Measurements from ENCODE around the gene FIS1.
"Not testable (repeated sequence)": the region's sequence is repeated elsewhere in the genome, so short reads cannot be mapped to it uniquely, and the experiment has no call there.

The FIS1 gene

DNA sequence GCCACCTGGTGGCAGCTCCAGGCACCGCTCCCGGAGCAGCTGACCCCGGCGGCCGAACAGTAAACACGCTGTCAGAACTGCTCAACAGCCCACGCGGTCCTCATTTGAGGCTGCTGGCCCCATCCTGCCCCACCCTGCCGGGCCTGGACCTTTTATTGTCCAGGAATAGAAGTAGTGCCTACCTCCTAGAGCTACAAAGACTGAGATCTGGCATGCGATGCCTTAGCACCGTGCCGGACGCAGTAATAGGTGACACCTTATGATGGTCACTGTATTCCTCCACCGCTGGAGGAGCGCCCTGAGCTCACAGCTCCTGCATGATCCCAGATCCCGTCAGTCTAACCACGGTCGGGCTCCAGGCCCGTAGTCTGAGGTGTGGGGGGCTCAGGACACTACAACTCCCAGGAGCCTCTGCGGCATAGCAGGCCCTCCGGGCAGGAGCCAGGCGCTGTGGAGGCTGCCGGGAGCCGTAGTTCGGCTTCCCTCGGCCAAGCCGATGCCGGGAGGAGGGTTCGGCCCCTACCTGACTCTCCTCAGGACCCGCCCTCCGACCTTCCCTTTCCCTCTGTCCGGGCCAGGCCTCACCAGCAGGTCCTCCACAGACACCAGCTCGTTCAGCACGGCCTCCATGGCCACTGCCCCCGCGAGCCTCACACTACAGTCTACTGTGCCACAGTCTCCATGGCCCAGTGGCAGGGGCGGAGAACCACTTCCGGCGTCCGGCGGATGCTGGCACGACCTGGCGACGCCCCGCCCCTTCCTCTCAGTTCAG, at the start of gene FIS1:
TSS of gene FIS1 (minus strand) at position 707 of the 772 bp plus-strand sequence. CDS start at position 630, 77 bp downstream.
- peak within 1 kb of the TSS; percentile 79 for H3K27ac ChIP-seq
- TF ChIP-seq, protein P1, sequence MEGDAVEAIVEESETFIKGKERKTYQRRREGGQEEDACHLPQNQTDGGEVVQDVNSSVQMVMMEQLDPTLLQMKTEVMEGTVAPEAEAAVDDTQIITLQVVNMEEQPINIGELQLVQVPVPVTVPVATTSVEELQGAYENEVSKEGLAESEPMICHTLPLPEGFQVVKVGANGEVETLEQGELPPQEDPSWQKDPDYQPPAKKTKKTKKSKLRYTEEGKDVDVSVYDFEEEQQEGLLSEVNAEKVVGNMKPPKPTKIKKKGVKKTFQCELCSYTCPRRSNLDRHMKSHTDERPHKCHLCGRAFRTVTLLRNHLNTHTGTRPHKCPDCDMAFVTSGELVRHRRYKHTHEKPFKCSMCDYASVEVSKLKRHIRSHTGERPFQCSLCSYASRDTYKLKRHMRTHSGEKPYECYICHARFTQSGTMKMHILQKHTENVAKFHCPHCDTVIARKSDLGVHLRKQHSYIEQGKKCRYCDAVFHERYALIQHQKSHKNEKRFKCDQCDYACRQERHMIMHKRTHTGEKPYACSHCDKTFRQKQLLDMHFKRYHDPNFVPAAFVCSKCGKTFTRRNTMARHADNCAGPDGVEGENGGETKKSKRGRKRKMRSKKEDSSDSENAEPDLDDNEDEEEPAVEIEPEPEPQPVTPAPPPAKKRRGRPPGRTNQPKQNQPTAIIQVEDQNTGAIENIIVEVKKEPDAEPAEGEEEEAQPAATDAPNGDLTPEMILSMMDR (conservative IDR thresholded peaks at IDR 0.05) = peak; percentile 99
- peak; percentile 89; the same call in 1 of the 2 replicates for TF ChIP-seq ZFX (IDR thresholded peaks at IDR 0.05)

DNA sequence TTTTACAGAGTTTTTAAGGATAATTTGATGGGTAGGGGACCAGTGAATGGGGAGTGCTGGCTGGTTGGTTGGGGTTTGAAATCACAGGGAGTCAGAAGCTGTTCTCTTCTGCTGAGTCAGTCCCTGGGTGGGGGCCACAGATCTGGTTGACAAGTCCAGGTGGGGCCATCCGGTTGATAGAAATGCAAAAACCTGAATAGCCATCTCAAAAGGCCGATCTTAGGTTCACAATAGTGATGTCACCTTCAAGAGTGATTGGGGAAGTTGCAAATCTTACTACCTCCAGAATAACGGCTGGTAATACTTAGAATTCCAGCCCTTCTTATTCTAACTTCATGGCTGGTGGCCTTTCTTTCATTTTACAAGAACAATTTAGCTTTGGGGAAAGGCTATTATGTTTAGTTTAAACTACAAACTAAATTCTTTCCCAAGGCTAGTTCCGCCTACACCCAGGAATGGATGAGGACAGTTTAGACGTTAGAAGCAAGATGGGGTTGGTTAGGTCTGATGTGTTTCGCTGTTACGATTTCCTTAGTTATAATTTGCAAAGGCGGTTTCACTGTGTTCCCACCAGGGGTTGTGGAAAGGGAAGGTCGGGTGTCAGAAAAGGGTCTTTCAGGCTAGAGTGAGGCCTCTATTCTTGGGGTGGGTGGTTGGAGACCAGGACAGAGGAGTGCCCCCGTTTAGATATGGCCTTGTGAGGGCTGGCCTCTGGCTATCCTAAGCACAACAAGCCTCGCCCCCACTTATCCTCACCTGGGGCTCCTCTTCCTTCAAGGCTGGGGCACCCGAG, 49.4 kb upstream of the FIS1 start:
- no peak overlapping the region for H3K27ac ChIP-seq
- TF ChIP-seq, protein P1 (conservative IDR thresholded peaks at IDR 0.05) = no peak
- no peak for TF ChIP-seq ZFX (IDR thresholded peaks at IDR 0.05)

GRCh38 chr7:101293069-101294021, 48.5 kb upstream of the FIS1 start:
- H3K27ac ChIP-seq = not testable (repeated sequence)

DNA sequence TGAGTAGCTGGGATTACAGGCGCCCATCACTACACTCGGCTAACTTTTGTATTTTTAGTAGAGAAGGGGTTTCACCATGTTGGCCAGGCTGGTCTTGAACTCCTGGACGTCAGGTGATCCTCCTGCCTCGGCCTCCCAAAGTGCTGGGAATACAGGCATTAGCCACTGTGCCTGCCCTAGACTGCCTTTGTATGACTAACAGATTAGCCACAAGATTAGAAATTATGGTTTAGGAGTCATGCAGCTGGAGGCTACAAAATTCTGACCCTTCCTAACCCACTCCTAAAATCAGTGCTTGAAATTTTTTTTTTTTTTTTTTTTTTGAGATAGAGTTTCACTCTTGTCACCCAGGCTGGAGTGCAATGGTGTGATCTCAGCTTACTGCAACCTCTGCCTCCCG, 47.7 kb upstream of the FIS1 start:
- not testable (repeated sequence) for H3K27ac ChIP-seq

DNA sequence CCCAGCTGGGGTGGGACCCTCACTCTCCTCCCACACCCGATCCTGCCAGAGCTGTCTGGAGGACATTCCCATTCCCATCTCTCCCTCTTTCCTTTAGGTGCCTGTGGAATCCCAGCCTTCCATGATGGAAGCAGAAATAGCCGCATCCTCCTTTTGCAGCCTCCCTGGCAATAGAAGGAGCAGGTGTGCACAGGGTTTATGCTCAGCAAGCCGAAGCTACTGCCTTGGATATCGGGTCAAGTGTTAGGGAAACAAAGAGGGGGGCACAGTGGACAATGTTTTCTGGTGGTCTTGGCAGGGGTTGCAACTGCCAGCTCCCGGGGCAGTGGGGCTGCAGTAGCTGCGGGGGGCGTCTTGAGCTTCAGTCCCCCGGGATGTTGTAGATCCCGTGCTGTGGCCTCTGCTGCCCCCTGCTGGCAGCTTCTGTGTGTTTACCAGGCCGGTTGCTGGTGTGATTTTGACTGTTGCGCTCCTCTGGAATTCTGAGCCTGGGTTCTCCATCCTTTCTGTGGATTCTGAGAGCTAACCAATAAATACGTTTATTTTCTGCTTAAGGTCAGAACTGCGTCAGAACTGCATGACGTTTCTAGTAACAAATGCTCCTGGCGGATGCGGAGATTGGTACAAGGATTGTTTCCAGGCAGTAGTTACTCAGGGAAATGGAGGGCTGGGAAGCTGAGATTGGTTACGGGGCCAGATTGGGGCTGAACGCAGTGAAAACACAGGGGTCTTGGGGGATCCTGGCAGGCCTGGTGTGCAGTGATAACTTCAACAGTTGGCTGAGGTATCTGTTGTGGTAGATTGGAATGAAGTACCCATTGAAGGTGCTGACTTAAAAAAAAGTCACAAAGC, 45.5 kb upstream of the FIS1 start:
- not testable (repeated sequence) for H3K27ac ChIP-seq
- TF ChIP-seq, protein P1 (conservative IDR thresholded peaks at IDR 0.05) = peak; percentile 92

- H3K27ac ChIP-seq = not testable (repeated sequence)
Measured at GRCh38 chr7:101289687-101290086, 44.8 kb upstream of the FIS1 start.

DNA sequence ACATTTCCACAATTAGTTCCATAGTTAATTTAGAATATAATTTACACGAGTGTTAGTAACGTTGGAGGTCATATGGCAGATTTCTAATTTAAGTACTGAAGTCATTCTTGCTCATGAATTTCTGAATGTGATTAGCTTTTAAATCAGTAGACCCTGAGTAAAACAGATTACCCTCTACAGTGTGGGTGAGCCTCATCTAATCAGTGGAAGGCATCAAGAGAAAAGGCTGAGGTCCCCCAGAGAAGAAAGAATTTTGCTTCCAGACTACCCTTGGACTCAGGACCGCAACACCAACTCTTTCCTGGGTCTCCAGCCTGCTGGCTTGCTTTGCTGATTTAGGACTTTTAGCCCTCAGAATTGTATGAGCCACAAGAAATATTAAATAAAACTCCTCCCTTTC, 43.6 kb upstream of the FIS1 start:
- TF ChIP-seq, protein P1 (conservative IDR thresholded peaks at IDR 0.05) = no peak
- TF ChIP-seq ZFX (IDR thresholded peaks at IDR 0.05) = no peak
- no peak overlapping the region for H3K27ac ChIP-seq

GRCh38 chr7:101287032-101287431, 42.2 kb upstream of the FIS1 start:
- H3K27ac ChIP-seq = no peak overlapping the region
- TF ChIP-seq ZFX (IDR thresholded peaks at IDR 0.05) = no peak
- TF ChIP-seq, protein P1 (conservative IDR thresholded peaks at IDR 0.05) = no peak

DNA sequence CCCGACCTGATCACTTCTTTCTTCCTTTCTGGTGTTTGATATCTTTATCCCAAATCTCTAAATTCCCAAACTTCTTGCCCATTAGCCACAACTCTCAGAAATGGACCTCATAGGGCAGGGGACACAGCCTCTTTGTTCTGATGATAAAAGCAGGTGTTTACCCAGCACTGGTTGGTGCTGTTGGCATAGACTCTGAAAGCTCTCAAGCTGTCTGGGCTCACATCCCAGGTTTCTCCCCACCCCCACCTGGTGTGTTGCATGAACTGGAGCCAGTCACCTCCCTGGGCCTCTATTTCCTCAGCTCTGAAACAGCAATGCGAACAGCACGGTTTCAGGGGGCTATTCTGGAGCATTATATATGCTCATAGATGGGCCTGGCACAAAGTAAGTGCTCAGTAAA, 41.0 kb upstream of the FIS1 start:
- peak overlapping the region; percentile 19 for H3K27ac ChIP-seq
